GM18498 (cell line): ENCODE results near the gene CCDC18.
"Not testable (repeated sequence)": the region's sequence is repeated elsewhere in the genome, so short reads cannot be mapped to it uniquely, and the experiment has no call there.

ENCODE experiments used
- ATAC-seq: cut with Tn5 transposase; IDR thresholded peaks from one replicate; pipeline ENCODE4 v1.9.1; 2021; ENCODE audit warnings: mild to moderate bottlenecking, moderate library complexity; ENCODE audit not compliant: unreplicated experiment

The CCDC18 gene, protein sequence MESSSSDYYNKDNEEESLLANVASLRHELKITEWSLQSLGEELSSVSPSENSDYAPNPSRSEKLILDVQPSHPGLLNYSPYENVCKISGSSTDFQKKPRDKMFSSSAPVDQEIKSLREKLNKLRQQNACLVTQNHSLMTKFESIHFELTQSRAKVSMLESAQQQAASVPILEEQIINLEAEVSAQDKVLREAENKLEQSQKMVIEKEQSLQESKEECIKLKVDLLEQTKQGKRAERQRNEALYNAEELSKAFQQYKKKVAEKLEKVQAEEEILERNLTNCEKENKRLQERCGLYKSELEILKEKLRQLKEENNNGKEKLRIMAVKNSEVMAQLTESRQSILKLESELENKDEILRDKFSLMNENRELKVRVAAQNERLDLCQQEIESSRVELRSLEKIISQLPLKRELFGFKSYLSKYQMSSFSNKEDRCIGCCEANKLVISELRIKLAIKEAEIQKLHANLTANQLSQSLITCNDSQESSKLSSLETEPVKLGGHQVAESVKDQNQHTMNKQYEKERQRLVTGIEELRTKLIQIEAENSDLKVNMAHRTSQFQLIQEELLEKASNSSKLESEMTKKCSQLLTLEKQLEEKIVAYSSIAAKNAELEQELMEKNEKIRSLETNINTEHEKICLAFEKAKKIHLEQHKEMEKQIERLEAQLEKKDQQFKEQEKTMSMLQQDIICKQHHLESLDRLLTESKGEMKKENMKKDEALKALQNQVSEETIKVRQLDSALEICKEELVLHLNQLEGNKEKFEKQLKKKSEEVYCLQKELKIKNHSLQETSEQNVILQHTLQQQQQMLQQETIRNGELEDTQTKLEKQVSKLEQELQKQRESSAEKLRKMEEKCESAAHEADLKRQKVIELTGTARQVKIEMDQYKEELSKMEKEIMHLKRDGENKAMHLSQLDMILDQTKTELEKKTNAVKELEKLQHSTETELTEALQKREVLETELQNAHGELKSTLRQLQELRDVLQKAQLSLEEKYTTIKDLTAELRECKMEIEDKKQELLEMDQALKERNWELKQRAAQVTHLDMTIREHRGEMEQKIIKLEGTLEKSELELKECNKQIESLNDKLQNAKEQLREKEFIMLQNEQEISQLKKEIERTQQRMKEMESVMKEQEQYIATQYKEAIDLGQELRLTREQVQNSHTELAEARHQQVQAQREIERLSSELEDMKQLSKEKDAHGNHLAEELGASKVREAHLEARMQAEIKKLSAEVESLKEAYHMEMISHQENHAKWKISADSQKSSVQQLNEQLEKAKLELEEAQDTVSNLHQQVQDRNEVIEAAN (N-terminal part only)

DNA sequence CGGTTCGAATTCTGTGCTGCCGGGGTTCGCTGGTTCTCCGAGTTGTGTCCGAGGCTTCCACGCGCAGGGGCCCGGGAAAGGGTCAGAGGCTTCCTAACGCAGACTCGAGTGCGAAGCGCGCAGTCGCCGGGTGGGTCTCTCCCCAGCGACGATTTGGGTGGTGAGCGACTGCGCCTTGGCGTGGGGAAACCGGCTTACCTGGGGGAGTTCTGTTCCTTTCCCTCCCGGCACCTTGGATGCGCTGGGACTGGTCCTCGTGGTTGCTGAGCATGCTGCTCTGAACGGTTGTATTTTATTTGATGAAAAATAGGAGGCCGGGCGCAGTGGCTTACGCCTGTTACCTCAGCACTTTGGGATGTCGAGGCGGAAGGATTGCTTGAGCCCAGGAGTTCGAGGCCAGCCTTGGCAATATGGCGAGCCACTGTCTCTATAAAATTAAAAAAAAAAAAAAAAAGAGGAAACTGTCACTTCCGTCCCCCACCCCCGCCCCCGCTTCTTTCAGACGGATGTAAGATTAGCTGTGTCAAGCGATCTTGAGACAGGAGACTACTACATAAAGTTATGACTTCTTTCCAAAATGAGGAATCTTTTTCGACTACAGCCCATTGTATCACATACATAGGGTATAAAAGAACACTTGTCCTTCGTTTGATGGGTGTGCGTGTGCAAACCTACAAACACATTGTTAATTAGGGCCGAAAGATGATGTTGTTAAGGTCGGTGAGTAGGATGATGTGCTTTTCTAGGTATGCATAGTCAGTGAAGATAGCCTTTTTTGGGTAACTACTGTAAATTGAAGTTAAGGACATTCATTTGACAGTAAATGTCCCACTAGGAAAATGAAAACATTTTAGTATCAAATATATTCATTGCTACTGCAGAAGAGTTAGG, at the start of gene CCDC18:
CCDC18 (plus strand) TSS at position 2 of the 891 bp plus-strand sequence. CDS start 2,638 bp downstream, outside the sequence.
- ATAC-seq, result peak; percentile 7

DNA sequence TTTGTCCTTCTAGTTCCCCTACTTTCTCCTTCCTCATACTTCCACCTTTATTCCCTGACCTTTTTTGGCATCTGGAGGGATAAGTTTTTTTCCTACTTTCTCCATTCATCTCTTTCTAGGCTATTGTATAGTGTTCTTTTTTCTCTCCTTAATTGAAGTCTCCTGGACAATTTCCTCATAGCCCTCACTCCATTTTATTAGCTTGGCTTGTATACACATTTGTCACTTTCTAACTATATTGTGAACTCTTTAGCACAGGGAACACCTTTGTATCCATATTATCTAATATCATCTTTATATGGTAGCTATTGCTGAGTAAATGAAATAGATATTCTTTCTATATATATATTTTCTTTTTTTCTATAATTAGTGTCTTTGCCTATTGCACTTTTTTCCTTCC, 47.9 kb upstream of the CCDC18 start:
- no peak for ATAC-seq

DNA sequence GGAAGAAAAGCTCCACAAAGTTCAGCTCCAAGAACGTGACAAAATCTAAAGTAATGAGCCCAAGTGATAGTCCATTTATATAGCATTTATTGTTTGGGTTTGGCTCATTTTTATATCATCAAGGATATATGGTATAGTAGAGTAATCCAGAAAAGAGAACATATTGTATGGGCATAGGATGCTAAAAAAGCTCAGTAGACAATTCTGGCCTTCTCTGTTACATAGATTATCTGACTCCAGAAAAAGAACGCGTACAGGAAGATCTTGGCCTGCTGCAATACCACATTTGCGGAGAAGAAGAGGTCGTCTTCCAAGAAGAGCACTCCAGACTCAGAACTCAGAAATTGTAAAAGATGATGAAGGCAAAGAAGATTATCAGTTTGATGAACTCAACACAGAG, 44.1 kb upstream of the CCDC18 start:
- no peak for ATAC-seq

DNA sequence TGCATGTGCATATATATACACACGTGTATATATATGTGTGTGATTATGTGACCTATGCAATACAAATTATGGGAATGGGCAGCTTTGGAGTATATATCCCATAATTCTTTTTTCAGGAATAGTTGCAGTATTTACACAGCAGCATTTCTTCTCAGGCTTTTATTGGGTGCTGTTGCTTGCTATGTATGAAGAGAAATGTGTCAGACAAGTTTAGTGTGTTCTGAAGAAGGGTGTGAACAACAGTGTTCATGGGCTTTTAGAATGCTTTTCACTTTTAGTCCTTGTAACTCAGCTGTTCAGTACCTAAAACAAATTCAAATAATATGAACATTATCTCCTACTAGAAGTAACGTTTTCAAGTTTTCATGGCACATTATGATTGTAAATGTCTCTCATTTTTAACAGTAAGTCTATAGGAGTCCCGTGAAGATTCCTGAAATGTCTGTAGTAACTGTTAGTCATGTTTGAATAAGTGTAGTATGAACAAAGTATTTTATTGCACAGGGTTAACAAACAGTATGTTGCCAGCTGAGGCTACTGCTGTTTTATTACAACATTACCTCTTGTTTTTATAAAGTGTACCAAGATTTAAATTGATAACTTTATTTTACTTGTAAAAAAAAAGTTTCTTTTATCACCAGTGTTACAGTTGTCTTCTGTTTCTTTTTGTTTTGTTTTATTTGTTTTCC, 42.8 kb upstream of the CCDC18 start:
- ATAC-seq, result no peak

DNA sequence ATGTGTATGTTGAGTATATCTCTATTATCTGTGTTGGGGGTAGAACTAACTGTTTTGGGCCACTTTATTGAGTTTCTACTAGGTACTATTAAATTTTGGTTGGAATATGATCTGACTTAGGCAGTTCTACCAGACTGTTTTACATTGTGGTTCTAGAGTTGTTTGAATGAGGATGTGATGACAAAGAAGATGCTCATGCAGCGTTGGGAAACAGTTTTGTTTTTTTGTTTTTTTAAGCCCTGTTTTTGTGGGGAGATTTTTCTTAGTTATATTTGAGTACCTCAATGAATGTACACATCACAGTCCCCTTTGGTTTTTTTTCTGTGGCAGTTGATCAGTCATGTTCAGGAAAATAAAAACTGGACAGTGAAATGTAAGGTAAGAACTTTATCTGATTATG, 40.4 kb upstream of the CCDC18 start:
- ATAC-seq, result no peak

- ATAC-seq, result no peak
Measured at GRCh38 chr1:93142161-93142560, 38.4 kb upstream of the CCDC18 start.

DNA sequence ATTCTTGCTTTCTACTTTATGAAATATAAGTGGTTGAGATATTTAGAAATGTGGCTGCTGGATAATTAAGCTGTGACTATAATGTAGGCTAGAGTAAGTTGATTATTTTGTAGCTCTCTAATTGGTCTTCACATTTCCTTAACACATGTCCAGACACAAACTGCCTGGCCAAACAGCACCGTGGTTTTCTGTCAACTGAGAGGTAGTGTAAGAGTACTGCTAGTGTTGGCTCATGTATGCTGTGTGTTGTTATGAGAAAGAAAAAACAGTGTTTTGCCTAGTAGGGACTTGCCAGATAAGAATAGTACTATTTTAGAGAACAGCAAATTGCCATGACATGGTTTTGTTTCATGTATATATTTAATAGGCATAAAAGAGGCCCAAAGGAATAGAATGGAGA, 37.4 kb upstream of the CCDC18 start:
- ATAC-seq, result no peak

GRCh38 chr1:93143769-93144168, 36.8 kb upstream of the CCDC18 start:
- no peak for ATAC-seq

DNA sequence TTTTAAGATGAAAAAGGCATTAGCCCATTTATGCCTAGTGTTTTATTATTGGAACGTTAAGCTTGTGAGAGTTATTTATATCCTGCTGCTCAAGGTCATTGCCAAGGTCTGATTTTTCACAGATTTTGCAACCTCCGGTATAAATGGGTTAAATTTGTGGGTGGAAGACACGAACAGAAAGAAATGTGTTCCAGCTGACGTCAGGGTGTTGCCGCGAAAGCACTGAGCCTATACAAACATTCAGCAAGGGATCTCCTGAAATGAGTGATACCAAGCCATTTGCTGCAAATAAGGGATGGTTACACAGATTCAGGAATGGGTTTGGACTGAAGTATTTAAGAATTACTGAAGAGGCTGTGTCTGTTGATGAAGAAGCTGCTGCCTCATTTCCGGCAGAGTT, 32.5 kb upstream of the CCDC18 start:
- ATAC-seq, result no peak

GRCh38 chr1:93150729-93151128, 29.8 kb upstream of the CCDC18 start:
- no peak for ATAC-seq

DNA sequence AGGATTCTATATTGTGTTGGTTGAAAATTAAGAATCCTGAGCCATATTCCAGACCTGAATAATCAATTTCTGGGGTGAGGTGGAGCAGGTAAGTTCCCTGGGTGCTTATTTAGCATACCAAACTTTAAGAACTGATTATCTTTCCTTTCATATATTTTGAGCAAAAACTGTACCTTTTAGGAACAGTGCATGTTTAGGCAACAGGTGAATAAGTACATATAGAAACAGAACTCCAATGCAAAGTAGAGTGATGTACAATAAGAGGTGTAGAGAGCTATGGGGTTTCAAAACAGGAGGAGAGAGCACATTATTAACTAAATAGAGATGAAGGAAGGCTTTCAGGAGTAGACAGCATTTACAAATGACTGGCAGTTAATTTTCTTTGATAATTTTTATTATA, 29.1 kb upstream of the CCDC18 start:
- ATAC-seq, result no peak

DNA sequence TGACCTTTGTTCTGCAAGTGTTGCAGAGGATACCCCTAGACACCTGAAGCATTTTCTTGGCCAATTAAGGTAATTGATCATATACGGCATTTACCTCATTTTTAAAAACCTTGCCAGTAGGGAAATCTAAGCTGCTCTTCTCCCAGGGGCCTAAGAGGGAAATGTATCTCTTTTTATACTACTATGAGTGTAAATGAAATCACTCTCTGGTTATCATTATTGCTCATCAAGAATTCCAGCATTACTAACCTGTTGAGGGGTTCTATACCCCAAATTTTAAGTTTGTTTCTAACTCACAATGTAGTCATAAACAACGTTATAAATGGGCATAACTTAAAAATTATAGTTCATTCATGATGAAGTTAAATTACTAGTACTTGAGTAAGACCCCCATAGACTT, 27.7 kb upstream of the CCDC18 start:
- ATAC-seq, result no peak

- ATAC-seq, result no peak
Measured at GRCh38 chr1:93154898-93155297, 25.6 kb upstream of the CCDC18 start.

DNA sequence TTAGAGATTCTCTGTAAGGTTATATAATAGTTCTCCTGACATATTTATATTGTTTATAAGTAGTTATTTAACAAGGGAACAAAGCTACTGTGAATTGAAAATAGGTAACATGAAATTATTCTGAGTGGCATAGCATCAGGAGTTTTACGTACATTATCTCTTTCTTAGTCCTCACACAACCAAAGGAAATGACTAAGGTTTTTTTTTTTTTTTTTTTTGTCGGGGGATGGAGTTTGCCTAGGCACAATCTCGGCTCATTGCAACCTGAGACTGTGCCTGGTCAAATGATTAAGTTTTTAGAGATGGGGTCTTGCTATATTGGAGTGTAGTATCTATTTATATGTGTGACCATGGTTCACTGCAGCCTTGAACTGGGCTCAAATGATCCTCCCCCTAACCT, 25.2 kb upstream of the CCDC18 start:
- ATAC-seq, result no peak

GRCh38 chr1:93159337-93159736, 21.2 kb upstream of the CCDC18 start:
- no peak for ATAC-seq

- not testable (repeated sequence) for ATAC-seq
Measured at GRCh38 chr1:93163314-93163713, 17.2 kb upstream of the CCDC18 start.

- no peak for ATAC-seq
Measured at GRCh38 chr1:93164816-93165215, 15.7 kb upstream of the CCDC18 start.

DNA sequence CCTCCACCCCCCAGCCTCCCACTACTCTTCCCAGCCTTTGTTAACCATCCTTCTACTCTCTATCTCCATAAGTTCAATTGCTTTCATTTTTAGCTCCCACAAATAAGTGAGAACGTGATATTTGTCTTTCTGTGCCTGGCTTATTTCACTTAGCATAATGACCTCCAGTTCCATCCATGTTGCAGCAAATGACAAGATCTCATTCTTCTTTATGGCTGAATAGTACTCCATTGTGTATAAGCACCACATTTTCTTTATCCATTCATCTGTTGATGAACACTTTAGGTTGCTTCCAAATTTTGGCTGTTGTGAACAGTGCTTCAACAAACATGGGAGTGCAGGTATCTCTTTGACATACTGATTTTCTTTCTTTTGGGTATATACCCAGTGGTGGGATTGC, 14.6 kb upstream of the CCDC18 start:
- not testable (repeated sequence) for ATAC-seq

DNA sequence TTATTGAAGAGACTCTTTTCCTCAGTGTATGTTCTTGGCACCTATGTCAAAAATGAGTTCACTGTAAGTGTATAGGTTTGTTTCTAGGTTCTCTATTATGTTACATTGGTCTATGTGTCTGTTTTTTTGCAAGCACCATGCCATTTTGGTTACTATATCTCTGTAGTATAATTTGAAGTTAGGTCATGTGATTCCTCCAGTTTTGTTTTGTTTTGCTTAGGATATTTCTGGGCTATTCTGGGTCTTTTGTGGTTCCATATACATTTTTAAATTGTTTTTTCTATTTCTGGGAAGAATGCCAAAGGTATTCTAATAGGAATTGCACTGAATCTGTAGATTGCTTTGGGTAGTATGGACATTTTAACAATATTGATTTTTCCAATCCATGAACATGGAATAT, 13.5 kb upstream of the CCDC18 start:
- ATAC-seq, result no peak
